H4 (cell line): Measurements from ENCODE around the gene SMG5. TPM values are rescaled to one million over a fixed set of nuclear protein-coding genes. Genes with fewer than 3 reads are reported as not detected.
A peak's percentile ranks its signal among the peaks of the same experiment; 100 is the strongest.

Experiments
- DNase-seq: peaks from one replicate; pipeline ENCODE4 v3.0.0-alpha.2; 2015; ENCODE audit warnings: low spot score
- total RNA-seq: library from RNA; depleted of rRNA; stranded (reverse); fragments of >200 nt; shearing (Covaris generic); gene quantifications from 2 replicates; pipeline ENCODE4 v1.2.3, GENCODE V29; 2014

Gene SMG5
- total RNA-seq, 1 experiment from 2014 or later: 39.9 TPM

GRCh38 chr1:156281693-156282478 lies 739 bp downstream of the SMG5 start:
- peak; percentile 30 for DNase-seq

GRCh38 chr1:156281281-156281680 lies 1.3 kb downstream of the SMG5 start:
- DNase-seq: no peak

- no peak for DNase-seq
Observed at GRCh38 chr1:156279837-156280236, 2.8 kb downstream of the SMG5 start.

- DNase-seq: no peak
Observed at GRCh38 chr1:156276966-156277381, 5.7 kb downstream of the SMG5 start.

- no peak for DNase-seq
Observed at GRCh38 chr1:156276532-156276931, 6.1 kb downstream of the SMG5 start.

GRCh38 chr1:156270314-156270713 lies 12.3 kb downstream of the SMG5 start:
- no peak for DNase-seq

- DNase-seq: no peak
Observed at GRCh38 chr1:156268336-156268735, 14.3 kb downstream of the SMG5 start.

- DNase-seq: no peak
Observed at GRCh38 chr1:156266051-156266450, 16.6 kb downstream of the SMG5 start.

- DNase-seq: no peak
Observed at GRCh38 chr1:156263288-156263655, 19.4 kb downstream of the SMG5 start.

- peak; percentile 50 for DNase-seq
Observed at GRCh38 chr1:156262461-156263287, 20.0 kb downstream of the SMG5 start.

GRCh38 chr1:156260896-156261295 lies 21.7 kb downstream of the SMG5 start:
- no peak for DNase-seq

GRCh38 chr1:156259805-156260204 lies 22.8 kb downstream of the SMG5 start:
- no peak for DNase-seq

- DNase-seq: no peak
Observed at GRCh38 chr1:156258859-156259258, 23.8 kb downstream of the SMG5 start.

- DNase-seq: no peak
Observed at GRCh38 chr1:156257711-156258110, 24.9 kb downstream of the SMG5 start.

- DNase-seq: no peak
Observed at GRCh38 chr1:156253634-156254033, 29.0 kb downstream of the SMG5 start.

GRCh38 chr1:156251527-156251926 lies 31.1 kb downstream of the SMG5 start:
- no peak for DNase-seq

- no peak for DNase-seq
Observed at GRCh38 chr1:156249593-156249992, 33.0 kb downstream of the SMG5 start.

GRCh38 chr1:156248323-156248683 lies 34.3 kb downstream of the SMG5 start:
- no peak for DNase-seq

- DNase-seq: no peak
Observed at GRCh38 chr1:156247460-156248322, 34.9 kb downstream of the SMG5 start, which contains the start of gene PAQR6. Gene PAQR6, minus strand, starts transcription at chr1:156248056. Its CDS starts 1,325 bp downstream, at chr1:156246731.

- no peak for DNase-seq
Observed at GRCh38 chr1:156246781-156247459, 35.7 kb downstream of the SMG5 start.

GRCh38 chr1:156246241-156246780 lies 36.3 kb downstream of the SMG5 start:
- DNase-seq: no peak
